Stimulated activated naive CD8-positive, alpha-beta T cell treated with anti-CD3 and anti-CD28 coated beads, Interleukin-15, Interleukin-2, amounts not matched to agents 100 U/mL and 50 U/mL, for 24 hours (primary cell): Measurements from ENCODE around the gene S100A10.

Source experiments
- ATAC-seq: fragments of 150-1000 bp; cut with Tn5 transposase; one replicate; pipeline ENCODE4 v1.10.0; 2021
- DNase-seq: peaks from one replicate; pipeline ENCODE4 v3.0.0; 2021

S100A10 gene

DNA sequence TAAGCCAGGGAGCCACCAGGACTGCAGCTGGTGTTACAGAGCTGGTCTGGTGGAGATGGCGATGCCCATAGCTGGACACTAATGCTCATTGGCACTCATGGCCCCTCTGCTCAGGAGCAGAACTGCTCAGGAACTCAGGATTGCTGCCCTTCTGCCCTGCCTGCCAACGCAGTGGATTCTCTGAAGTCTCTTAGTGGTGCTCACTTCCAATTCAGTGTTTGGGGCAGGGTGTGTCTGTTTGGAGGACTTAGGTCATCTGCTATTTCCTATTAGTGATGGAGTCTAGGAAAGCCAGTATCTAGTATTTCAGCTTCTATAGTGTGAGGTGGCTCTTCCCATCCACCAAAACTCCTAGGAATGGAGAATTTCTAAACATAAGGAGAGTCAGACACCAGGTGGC, 29.1 kb downstream of the S100A10 start:
- ATAC-seq (no peak), DNase-seq (no peak)

DNA sequence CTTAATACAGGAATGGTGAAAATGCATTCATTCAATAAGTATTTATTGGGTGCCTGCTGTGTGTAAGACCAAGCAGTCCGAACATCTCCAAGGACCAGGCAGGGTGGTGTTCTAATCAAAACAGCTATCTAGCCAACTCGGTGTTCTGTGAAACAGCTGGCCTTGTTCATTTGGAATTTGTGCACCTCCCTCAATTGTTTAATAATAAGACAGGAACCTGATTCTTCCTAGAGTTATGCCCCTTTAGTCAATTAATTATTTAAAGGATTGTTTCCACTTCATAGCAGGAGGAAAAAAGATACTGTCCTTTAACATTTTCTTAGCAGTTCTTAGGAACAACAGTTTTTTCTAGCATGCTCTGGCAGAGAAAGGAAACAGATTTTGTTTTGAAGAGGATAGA, 30.4 kb downstream of the S100A10 start:
- DNase-seq: no peak

DNA sequence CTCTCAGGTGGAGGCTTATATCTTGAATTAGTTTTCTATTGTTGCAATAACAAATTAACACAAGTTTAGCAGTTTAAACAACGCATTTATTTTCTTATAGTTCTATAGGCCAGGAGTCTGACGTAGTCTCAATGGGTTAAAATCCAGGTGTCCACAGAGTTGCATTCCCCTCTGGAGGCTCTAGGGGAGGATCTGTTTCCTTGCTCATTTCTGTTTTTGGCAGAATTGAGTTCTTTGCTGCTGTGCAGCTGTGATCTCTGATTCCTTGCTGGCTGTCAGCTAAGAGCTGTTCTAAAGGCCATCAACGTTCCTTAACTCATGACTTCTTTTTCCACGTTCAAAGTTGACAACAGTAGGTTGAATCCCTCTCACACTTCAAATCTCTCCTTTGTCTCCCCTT, 31.8 kb downstream of the S100A10 start:
- DNase-seq (no peak), ATAC-seq (no peak)

More for the DNA sequence above, 30.4 kb downstream of the S100A10 start:
- no peak for ATAC-seq

DNA sequence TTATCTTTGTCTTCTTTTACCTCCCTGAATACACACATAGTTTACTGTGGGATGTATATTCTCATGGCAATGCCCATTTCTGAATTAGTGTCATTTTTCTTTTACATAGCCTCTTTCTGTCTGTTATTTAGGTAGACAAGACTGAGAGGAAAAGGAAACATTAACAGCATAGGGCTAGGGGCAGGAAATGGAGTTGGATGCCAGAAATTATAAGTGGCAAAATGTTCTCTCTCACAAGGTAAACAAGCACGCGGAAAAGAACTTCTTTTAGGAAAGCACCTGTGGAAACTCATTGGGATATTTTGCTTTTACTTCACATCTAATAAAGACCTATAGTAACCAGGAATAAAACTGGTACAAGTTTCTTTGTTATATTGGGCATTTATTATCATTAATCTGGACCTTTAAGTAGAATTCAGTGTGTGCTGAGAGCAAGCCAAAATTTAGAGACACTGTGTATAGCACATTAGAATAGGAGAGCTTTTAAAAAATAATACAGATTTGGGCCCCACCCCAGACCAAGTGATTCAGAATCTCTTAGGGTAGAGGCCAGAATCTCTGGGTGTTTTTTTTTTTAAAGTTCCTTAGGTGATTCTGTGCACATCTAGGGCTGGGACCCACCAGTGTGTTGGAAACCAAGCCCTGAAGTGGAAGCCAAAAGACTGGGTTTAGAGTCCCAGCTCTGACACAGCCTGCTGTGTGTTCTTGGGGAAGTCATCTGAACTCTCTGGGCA, 32.7 kb downstream of the S100A10 start:
- DNase-seq: no peak
- ATAC-seq: no peak

DNA sequence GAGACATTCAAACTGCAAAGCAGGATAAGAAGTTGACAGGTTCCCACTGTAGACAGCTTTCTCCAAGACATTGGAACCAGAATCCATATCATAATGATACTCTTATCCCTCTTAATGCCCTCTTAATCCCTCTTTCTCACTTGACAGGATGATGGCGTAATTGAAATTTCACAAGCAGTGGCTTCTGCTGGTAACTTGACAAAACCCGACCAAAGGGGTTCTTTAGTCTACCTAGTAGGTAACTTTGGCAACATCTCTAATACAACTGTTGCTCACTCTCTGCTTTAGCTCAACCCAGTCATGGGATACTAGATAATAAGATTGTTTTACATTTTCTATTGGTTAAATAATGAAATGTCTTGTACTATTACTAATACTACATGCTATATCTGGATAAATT, 34.7 kb downstream of the S100A10 start:
- DNase-seq (no peak), ATAC-seq (no peak)

DNA sequence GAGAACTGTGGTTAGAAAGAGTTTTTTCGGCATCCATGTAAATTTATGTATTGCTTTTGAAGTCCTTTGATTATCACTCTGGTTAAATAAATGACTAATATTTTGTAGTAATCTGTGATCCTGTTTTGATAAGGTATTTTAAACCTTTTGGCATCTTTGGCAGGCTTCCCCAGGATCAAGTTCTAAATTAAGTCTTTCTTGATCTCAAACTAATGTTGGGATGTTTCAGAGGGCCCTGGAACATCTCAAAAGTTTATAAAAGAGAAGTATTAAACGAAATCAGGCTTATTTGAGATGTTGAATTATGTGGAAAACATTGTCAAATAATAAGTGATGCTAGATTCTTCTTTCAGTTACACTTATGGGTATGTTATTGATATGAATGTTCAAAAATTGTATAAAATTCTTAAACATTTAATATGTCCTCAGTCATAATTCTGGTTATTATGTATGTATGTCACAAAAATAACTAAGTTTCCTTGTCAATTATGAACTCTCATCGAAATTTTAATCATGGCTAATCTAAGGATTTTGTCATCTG, 36.6 kb downstream of the S100A10 start:
- DNase-seq: no peak
- no peak for ATAC-seq

DNA sequence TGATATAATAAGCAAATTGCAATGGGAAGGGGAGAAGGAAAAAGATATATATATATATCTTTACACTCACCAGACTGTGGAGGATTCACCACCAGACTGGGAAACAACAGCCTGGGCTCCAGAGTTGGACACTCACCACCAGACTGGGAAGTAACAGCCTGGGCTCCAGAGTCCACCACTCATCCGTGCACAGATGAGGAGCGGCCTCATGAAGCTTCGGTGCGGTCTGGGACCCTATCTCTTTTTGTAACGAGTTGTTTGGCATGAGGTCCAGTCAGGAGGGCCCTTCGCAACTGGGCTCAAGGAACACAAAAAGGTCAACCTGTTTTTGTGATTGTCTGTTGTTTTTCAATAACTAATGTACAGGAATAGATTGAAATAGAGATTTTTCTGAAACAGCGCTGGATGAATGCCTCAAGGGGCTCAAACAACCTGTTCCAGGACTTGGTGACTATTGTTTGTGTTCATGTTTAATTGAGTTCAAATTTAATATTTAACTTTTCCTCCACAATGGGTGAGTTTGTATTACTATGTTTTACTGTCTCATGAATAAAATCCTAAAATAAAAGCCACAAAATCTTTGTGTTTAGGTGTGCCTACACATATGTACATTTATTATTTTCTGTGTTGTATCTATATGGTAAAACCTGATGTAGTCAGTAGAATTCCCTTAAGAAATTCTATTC, 40.1 kb downstream of the S100A10 start:
- ATAC-seq (no peak), DNase-seq (no peak)

DNA sequence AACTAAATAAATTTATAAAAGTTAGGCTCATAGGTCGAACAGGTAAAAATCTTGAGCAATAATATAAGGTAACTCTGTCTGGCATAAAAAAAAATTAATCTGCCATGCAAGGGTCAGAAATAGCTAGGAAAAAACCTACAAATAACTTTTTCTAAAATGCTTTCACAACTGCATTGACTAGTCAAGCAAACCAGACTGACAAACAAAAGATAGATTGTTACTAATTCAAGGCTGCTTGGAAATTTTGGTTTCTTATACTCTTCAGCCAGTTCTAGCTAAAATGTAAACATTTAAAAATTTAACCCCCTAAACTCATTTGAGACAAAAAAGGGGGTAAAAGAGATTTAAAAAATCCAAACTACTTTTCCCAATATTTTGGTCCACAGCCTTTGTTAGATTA, 40.8 kb downstream of the S100A10 start:
- ATAC-seq: no peak
- no peak for DNase-seq

DNA sequence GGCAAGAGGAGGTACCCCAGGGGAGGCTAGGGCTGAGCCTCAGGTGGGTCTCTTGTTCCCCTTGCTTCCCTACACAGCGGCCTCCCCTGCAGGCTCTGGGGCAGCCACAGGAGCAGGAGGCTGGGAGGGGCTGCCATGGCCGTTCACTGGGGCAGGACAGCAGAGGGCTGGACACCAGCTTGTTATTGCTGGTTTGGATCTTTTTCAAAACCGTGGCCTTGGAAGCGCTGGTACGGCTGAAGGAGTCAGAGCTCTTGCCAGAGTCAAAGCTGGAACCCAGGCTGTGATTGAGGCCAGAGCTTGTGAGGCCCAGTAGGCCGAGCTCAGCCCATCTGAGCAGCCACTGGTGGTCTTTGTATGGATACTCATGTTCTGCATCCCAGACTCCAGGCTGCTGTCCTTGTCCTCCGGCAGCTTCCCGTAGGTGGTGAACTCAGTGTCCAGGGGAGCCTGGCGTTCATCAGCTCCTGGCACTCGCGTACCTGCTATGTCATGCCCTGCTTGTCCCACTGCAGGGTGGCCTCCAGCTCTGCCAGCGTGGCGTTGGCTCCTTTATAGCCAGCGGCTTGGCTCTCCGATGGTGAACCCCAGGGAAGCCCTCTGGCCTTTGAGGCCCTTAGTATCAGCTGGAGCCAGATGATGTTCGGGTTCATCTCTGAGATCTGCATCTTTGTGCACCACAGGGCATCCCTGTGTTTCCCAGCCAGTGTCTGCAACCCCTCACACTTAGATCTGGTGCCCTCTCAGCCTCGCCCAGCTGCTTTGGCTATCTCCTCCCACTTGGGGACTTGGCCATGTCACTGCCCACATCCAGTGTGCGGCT, 44.1 kb downstream of the S100A10 start:
- DNase-seq: no peak
- no peak for ATAC-seq

DNA sequence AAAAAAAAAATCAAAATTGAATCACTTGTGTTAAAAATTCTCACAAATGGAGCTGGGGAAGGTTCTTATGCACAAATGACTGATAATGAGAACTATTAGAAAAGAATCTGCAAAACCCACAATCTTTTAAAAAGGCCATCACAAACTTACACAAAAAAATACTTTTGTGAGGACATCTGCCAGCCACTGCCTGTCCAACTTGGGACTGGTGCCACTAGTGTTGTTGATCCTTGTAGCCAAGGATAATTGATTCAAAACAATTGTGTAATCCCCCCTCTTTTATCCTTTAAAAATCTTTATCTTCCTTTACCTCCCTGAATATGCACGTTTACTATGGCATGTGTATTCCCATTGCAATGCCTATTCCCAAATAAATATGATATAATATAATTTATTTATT, 45.2 kb downstream of the S100A10 start:
- ATAC-seq (no peak), DNase-seq (no peak)

DNA sequence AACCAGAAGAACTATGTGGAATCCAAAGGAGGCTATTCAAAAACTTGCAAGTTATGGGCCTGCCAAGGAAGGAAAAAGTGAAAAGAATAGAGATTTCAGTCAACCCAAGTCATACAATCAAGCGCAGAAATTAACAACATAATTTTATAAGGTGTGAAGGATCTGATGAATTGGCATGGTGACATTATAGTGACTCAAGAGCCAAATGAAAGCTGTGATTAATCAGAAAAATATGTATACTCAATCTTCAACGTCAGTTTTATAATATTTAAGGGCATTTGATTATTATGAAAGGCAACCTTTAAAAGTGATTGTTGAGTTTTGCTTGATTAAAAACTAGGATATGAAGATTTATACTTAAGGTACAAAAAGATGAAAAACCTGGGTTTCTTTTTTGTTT, 46.5 kb downstream of the S100A10 start:
- ATAC-seq: no peak
- DNase-seq: no peak

DNA sequence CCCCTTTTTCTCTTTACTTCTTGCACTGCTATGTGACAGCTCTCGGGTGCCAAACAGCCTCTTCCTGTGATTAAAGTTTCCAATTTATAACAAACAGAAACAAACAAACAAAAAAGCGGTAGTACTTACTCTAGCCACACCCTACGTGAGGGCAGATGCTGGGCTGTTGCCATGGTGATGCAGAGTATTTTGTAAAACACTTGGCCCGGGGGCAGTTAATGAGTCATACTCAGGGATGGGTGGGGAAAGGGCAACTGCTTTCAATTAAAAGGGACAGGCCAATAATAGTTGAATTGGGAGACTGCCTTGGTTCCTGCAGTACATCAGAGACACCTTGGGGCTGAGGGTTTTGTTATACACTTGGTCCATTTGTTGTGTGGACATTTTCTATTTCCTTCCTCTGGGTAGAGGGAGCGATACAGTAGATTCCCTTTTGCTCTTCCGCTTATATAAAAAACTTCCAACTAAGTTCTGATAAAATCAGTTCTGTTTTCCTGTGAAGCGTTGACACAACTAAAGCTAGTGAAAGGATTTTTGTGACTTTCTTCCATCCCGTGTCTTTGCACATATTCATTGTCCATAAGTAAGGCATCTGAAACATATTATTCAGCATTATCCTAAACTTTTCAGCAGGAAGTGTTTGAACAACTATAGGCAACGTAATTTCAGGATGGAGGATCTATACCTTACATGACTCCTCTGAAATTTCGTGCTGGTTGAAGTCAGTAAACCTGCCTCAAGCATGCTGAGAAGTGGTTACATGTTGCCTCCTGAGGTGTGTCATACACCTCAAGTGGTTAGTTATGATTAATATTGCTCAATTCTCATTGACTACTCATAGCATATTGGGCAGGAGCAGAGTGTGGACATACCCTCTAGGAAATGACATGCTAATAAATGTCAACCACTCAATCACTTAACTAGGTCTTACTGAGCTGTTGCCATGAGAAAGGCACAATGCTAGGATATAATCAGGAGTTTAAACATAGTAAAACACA, 47.6 kb downstream of the S100A10 start:
- DNase-seq (peak; percentile 83), ATAC-seq (peak; percentile 77)

DNA sequence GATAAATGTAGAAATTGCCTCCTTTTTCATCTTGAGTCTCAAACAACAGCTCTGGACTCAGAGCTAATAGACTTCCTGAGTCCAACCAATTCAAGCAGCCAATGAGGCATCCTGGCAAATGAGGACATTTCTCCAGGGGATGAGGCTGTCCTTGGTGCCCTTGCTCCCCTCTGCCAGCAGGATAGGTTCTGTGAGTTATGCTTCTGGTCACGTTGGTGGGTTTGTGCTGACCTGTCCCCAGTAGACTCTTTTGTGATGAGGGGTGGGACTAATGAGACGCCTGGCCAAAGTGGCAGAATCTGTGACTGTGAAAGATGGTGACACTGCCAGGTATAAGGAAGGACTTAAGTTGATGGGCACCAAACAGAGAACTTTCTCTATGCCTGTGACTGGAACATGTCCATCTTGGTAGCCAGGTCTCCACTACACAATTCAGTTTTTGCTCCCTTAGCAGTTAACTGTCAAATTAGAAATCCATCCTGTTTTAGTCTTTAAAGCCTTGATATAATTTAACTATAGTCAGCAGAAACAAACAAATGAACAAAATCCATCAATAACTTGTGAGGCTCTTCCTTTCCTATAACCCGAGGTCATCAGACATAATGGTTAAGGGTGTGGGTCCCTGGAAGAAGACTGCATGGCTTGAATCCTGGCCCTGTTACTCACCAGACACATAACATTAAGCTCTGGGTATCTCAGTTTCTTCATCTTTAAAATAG, 48.6 kb downstream of the S100A10 start:
- ATAC-seq (no peak), DNase-seq (no peak)

DNA sequence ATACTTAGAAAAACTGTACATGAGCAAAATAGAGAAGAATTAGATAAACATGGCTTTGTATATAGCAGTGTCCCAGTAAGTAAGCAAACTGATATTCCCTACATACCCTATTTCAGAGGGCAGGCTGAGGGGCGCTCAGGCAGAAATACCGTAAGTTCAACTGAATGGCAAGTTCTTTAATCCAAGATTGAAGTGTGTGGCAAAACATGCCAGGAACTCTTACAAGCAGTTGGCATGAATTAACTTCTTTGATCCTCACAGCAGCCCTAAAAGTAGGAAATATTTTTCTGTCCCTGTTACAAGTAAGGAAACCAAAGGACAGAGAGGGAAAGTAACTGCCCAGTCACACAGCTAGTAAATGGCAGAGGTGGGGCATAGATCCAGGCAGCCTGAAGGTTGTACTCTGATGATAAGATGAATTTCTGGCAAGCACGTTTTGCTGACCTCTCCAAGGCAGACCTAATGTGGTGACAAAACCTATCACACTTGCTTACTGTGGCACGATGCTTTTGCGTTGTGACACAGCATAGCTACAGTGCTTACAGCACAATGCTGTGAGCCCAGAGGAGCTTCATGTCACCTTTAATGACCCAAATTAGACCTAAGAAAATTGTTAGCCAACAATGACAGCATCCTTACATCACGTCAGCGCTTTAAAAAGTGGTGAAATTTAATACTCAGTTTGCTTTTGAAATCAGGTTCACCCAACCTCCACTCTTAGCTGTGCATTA, 49.4 kb downstream of the S100A10 start:
- ATAC-seq (no peak), DNase-seq (no peak)

DNA sequence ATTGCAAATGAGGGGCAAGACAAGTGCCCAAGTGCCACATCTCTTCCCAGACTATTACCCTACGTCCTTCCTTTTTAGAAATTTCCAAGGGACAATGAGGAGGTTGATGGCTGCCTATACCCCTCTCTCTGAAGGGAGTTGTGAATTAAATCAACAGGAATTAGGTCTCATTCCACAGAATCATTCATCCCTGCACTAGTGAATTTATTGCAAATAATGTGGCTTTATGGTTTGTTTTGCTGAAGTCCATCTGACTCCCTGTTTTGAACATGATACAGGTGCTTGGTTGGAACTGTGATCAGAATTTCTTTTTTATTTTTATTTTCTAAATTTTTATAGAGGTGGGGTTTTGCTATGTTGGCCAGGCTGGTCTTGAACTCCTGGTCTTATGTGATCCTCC, 50.1 kb downstream of the S100A10 start:
- ATAC-seq: no peak
- DNase-seq: no peak

DNA sequence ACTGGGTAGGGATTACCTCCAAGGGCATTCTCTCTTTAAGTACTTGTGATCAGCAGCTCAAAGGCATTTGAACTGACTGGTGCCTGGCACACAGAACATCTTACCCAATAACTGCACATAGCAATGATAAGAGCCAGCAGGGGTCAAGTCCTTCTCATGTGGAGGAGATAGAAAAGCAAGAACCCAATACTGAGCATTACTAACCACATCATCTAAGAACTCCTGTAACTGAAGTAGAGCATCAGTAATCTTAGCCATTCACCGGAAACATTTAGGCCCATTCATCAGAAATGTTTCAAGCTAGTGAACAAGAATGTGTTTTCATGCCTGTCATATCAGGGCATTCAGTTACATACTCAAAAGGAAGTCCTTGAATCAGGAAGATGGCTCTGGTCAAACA, 50.8 kb downstream of the S100A10 start:
- DNase-seq: no peak
- ATAC-seq: no peak

DNA sequence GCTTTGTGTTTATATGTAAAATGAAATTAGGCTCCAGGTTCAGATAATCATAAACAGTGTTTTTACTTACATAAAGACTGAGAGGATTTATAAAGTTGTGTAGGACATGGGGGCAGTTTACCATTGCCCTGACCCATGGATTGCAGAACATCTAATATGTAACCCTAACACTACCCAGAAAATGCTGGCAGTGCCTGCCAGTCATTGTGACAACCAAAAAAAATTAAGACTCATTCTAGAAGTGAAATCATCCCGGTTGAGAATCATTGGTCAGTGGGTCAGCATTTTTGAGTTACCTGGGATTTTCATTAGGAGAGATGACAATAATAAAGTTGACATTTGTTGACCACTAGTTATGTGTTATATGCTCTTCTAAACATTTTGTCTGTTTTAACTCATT, 53.1 kb downstream of the S100A10 start:
- DNase-seq: no peak
- no peak for ATAC-seq

DNA sequence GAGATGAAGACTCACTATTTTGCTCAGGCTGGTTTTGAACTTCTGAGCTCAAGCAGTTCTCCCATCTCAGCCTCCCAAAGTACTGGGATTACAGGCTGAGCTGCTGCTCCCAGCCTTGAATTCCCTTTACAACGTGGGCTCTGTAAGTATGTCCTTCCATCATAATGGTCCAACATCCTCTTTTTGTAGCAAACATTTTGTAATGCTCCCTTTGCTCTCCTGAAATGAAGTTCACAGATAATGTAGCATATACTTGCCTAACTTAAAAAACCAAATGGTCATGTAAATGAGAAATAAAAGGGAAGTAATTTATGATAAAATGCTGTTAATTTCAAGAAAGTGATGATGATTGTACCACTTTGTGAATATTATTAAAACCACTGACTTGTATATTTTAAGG, 53.9 kb downstream of the S100A10 start:
- DNase-seq: no peak
- no peak for ATAC-seq

DNA sequence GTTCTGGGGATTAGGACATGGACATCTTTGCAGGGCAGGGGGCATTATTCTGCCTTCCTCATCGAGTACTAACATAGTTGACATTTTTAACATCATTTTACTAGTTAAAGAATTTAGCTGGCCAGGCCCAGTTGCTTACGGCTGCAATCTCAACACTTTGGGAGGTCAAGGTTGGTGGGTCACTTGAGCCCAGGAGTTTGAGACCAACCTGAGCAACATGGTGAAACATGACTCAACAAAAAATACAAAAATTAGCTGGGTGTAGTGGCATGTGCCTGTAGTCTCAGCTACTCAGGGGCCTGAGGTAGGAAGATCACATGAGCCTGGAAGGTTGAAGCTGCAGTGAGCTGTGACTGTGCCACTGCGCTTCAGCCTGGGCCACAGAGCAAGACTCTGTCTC, 54.5 kb downstream of the S100A10 start:
- no peak for DNase-seq
- ATAC-seq: no peak

DNA sequence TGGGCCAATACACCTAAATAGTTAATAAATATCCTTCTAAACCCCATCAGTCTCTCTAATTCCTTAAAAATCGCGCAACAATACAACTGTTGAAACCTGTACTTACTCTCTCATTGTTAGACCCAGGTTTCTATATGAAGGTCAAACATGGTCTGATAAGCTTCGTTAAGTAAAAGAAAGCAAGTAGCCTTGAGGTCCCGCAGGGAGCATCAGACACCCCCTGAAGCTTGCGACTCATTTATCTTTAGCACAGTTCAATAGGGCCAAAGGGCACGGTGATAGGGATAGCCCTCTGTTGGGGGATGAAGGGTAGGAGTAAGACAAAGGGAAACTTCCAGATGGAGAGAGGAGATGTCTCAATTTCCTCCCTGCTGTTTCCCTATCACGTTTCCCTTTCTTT, 57.0 kb downstream of the S100A10 start:
- ATAC-seq: no peak
- DNase-seq: no peak
